Activated B cell treated with CpG ODN at 0.5 μM for 24 hours (primary cell): ENCODE data around the gene STX1A. TPM values are rescaled to one million over a fixed set of nuclear protein-coding genes. Genes with fewer than 3 reads are reported as not detected.
"Not testable (repeated sequence)": the region's sequence is repeated elsewhere in the genome, so short reads cannot be mapped to it uniquely, and the experiment has no call there.

ENCODE experiments used
- ATAC-seq: fragments of 200-7000 bp; cut with Tn5 transposase; one replicate; pipeline ENCODE4 v1.10.0; 2021; ENCODE audit warnings: low read depth, mild to moderate bottlenecking, moderate library complexity
- CTCF ChIA-PET: fragments of 350-600 bp; sonication (Branson Sonifier 250); formaldehyde crosslinking; loops from one replicate; lab custom pipeline; 2021; ENCODE audit warnings: antibody characterized with exemption; lab: Charles Lee
- POLR2A ChIA-PET: fragments of 350-600 bp; sonication (Branson Sonifier 250); formaldehyde crosslinking; loops from one replicate; lab custom pipeline; 2021; ENCODE audit warnings: antibody characterized with exemption; lab: Charles Lee
- DNase-seq: peaks from one replicate; pipeline ENCODE4 v3.0.0; 2022
- H3K27ac Mint-ChIP-seq: one replicate; pipeline ENCODE4 v1.8.0; 2020; ENCODE audit warnings: mixed read lengths
- H3K27me3 Mint-ChIP-seq: one replicate; pipeline ENCODE4 v1.8.0; 2021; ENCODE audit warnings: mixed read lengths
- H3K36me3 Mint-ChIP-seq: one replicate; pipeline ENCODE4 v1.8.0; 2021; ENCODE audit warnings: low read depth, mixed read lengths
- H3K4me1 Mint-ChIP-seq: one replicate; pipeline ENCODE4 v1.8.0; 2021; ENCODE audit warnings: mixed read lengths
- H3K4me3 Mint-ChIP-seq: one replicate; pipeline ENCODE4 v1.8.0; 2020; ENCODE audit warnings: mild to moderate bottlenecking, mixed read lengths
- H3K9me3 Mint-ChIP-seq: one replicate; pipeline ENCODE4 v1.8.0; 2020; ENCODE audit warnings: mixed read lengths
- CTCF ChIP-seq: fragments of 200-600 bp; IDR thresholded peaks from one replicate; pipeline ENCODE4 v1.8.0; 2022; ENCODE audit warnings: antibody characterized with exemption, mild to moderate bottlenecking
- intact Hi-C: fragments of 100-400 bp; cut with micrococcal nuclease; formaldehyde crosslinking; loops from one replicate; pipeline ENCODE4 v1.15.1; 2024
- total RNA-seq: library from RNA; stranded (reverse); gene quantifications from 2 replicates; pipeline ENCODE4 v1.2.3, GENCODE V29; 2022

Gene STX1A
- total RNA-seq, 1 donor from 2014 or later = 1.8 TPM

- Mint-ChIP-seq H3K4me1 (no peaks in the 10 kb centered on the region), H3K4me3 (no peak overlapping the region), H3K9me3 (no peaks in the 10 kb centered on the region), H3K36me3 (no peaks in the 10 kb centered on the region), H3K27me3 (peaks cover 11% of the 10 kb centered on the region), H3K27ac (peak overlapping the region; percentile 2)
- CTCF ChIA-PET = interaction anchor here (0.7 to 2.5 kb wide), 3 partner anchors 10 to 121 kb away, joined by 3 to 11 read pairs (median 4); partner anchors contain the start of gene ABHD11
- DNase-seq (no peak), ATAC-seq (no peak)
- intact Hi-C loops = no loop called here
- POLR2A ChIA-PET = no interaction called here
- TF ChIP-seq CTCF = no peak
Measured at GRCh38 chr7:73728551-73728950, 9.1 kb upstream of the STX1A start.

- no peak overlapping the region for H3K27ac Mint-ChIP-seq
- CTCF ChIA-PET = interaction anchor here (2.5 kb wide), 1 partner anchor 121 kb away, joined by 11 read pairs; no protein-coding TSS in a partner anchor
Measured at GRCh38 chr7:73727952-73728351, 8.5 kb upstream of the STX1A start.

GRCh38 chr7:73726083-73726466, 6.6 kb upstream of the STX1A start:
- ChIA-PET POLR2A (interaction anchor here (0.6 kb wide), 1 partner anchor 210 kb away, joined by 3 read pairs; no protein-coding TSS in a partner anchor), CTCF (interaction anchor here (3.7 kb wide), 1 partner anchor 119 kb away, joined by 63 read pairs; no protein-coding TSS in a partner anchor)
- ATAC-seq (peak; percentile 10), DNase-seq (no peak)
- Mint-ChIP-seq H3K36me3 (no peaks in the 10 kb centered on the region), H3K4me1 (no peaks in the 10 kb centered on the region), H3K27me3 (peaks cover 13% of the 10 kb centered on the region), H3K27ac (no peak overlapping the region), H3K9me3 (no peaks in the 10 kb centered on the region), H3K4me3 (no peak overlapping the region)
- intact Hi-C loops = no loop called here
- no peak for TF ChIP-seq CTCF

More at GRCh38 chr7:73727952-73728351, 8.5 kb upstream of the STX1A start:
- ATAC-seq (no peak), DNase-seq (no peak)
- no peak overlapping the region for H3K4me3 Mint-ChIP-seq
- intact Hi-C loops = no loop called here
- H3K9me3 Mint-ChIP-seq = no peaks in the 10 kb centered on the region
- TF ChIP-seq CTCF = no peak
- peaks cover 11% of the 10 kb centered on the region for H3K27me3 Mint-ChIP-seq
- H3K4me1 Mint-ChIP-seq = no peaks in the 10 kb centered on the region
- H3K36me3 Mint-ChIP-seq = no peaks in the 10 kb centered on the region
- POLR2A ChIA-PET = no interaction called here

- ChIA-PET CTCF (interaction anchor here (3.7 kb wide), 1 partner anchor 117 kb away, joined by 63 read pairs; no protein-coding TSS in a partner anchor), POLR2A (no interaction called here)
- peaks cover 16% of the 10 kb centered on the region for H3K27me3 Mint-ChIP-seq
- no peak overlapping the region for H3K27ac Mint-ChIP-seq
- intact Hi-C loops = loop anchor here (2.0 kb wide), 1 partner anchor 75 kb away; no protein-coding TSS in a partner anchor
- TF ChIP-seq CTCF = no peak
- H3K36me3 Mint-ChIP-seq = no peaks in the 10 kb centered on the region
- H3K4me3 Mint-ChIP-seq = no peak overlapping the region
- ATAC-seq (no peak), DNase-seq (no peak)
- H3K4me1 Mint-ChIP-seq = peaks cover 7% of the 10 kb centered on the region
- H3K9me3 Mint-ChIP-seq = no peaks in the 10 kb centered on the region
Measured at GRCh38 chr7:73723813-73724212, 4.3 kb upstream of the STX1A start.

- peaks cover 10% of the 10 kb centered on the region for H3K27me3 Mint-ChIP-seq
- DNase-seq = no peak
- no peak overlapping the region for H3K27ac Mint-ChIP-seq
- intact Hi-C loops = no loop called here
- no peaks in the 10 kb centered on the region for H3K9me3 Mint-ChIP-seq
- TF ChIP-seq CTCF = no peak
- no peaks in the 10 kb centered on the region for H3K36me3 Mint-ChIP-seq
- H3K4me1 Mint-ChIP-seq = peaks cover 16% of the 10 kb centered on the region
- ChIA-PET CTCF (no interaction called here), POLR2A (no interaction called here)
- no peak for ATAC-seq
- H3K4me3 Mint-ChIP-seq = no peak overlapping the region
Measured at GRCh38 chr7:73722785-73723184, 3.3 kb upstream of the STX1A start.

- DNase-seq, H3K4me3 Mint-ChIP-seq, H3K36me3 Mint-ChIP-seq, intact Hi-C loops, POLR2A ChIA-PET, H3K27ac Mint-ChIP-seq, CTCF ChIA-PET, ATAC-seq, H3K9me3 Mint-ChIP-seq: not testable (repeated sequence)
- H3K27me3 Mint-ChIP-seq = peaks cover 14% of the 10 kb centered on the region
- peaks cover 20% of the 10 kb centered on the region for H3K4me1 Mint-ChIP-seq
Measured at GRCh38 chr7:73722182-73722581, 2.7 kb upstream of the STX1A start.
